ENCODE data around the gene PTPRM. TPM values are rescaled to one million over a fixed set of nuclear protein-coding genes. Genes with fewer than 3 reads are reported as not detected.

Gene PTPRM
- total RNA-seq, 1 donor from 2014 or later = 131 TPM

- H3K9me3 Mint-ChIP-seq (ENCODE audit: low read depth) = no peaks in the 10 kb centered on the region
- DNase-seq (ENCODE audit: low spot score) = no peak
- H3K4me1 Mint-ChIP-seq (ENCODE audit: low read depth) = peaks cover 6% of the 10 kb centered on the region
- H3K36me3 Mint-ChIP-seq (ENCODE audit: low read depth) = peaks cover 8% of the 10 kb centered on the region
- H3K27me3 Mint-ChIP-seq (ENCODE audit: low read depth) = no peaks in the 10 kb centered on the region
- H3K27ac Mint-ChIP-seq (ENCODE audit: unreplicated experiment) = no peak overlapping the region
- no peak for TF ChIP-seq CTCF (IDR thresholded peaks at IDR 0.05)
- no peak overlapping the region for H3K4me3 Mint-ChIP-seq (ENCODE audit: unreplicated experiment)
Observed at GRCh38 chr18:8290435-8290834, 723.3 kb downstream of the PTPRM start.

GRCh38 chr18:8290913-8291312 lies 723.8 kb downstream of the PTPRM start:
- Mint-ChIP-seq H3K36me3 (ENCODE audit: low read depth) (peaks cover 9% of the 10 kb centered on the region), H3K4me1 (ENCODE audit: low read depth) (peaks cover 6% of the 10 kb centered on the region), H3K27ac (ENCODE audit: unreplicated experiment) (no peak overlapping the region), H3K27me3 (ENCODE audit: low read depth) (no peaks in the 10 kb centered on the region), H3K4me3 (ENCODE audit: unreplicated experiment) (no peak overlapping the region), H3K9me3 (ENCODE audit: low read depth) (no peaks in the 10 kb centered on the region)
- no peak for DNase-seq (ENCODE audit: low spot score)
- TF ChIP-seq CTCF (IDR thresholded peaks at IDR 0.05) = no peak

- no peak for DNase-seq (ENCODE audit: low spot score)
- Mint-ChIP-seq H3K27ac (ENCODE audit: unreplicated experiment) (no peak overlapping the region), H3K4me3 (ENCODE audit: unreplicated experiment) (no peak overlapping the region), H3K27me3 (ENCODE audit: low read depth) (no peaks in the 10 kb centered on the region), H3K4me1 (ENCODE audit: low read depth) (no peaks in the 10 kb centered on the region), H3K9me3 (ENCODE audit: low read depth) (no peaks in the 10 kb centered on the region), H3K36me3 (ENCODE audit: low read depth) (peaks cover 6% of the 10 kb centered on the region)
- TF ChIP-seq CTCF (IDR thresholded peaks at IDR 0.05) = no peak
Observed at GRCh38 chr18:8293184-8293583, 726.1 kb downstream of the PTPRM start.

GRCh38 chr18:8296886-8297616 lies 729.9 kb downstream of the PTPRM start:
- H3K27me3 Mint-ChIP-seq (ENCODE audit: low read depth) = no peaks in the 10 kb centered on the region
- H3K27ac Mint-ChIP-seq (ENCODE audit: unreplicated experiment) = no peak overlapping the region
- no peaks in the 10 kb centered on the region for H3K9me3 Mint-ChIP-seq (ENCODE audit: low read depth)
- H3K4me3 Mint-ChIP-seq (ENCODE audit: unreplicated experiment) = no peak overlapping the region
- no peak for TF ChIP-seq CTCF (IDR thresholded peaks at IDR 0.05)
- DNase-seq (ENCODE audit: low spot score) = no peak
- no peaks in the 10 kb centered on the region for H3K4me1 Mint-ChIP-seq (ENCODE audit: low read depth)
- peaks cover 6% of the 10 kb centered on the region for H3K36me3 Mint-ChIP-seq (ENCODE audit: low read depth)

- Mint-ChIP-seq H3K27ac (ENCODE audit: unreplicated experiment) (no peak overlapping the region), H3K9me3 (ENCODE audit: low read depth) (no peaks in the 10 kb centered on the region), H3K27me3 (ENCODE audit: low read depth) (no peaks in the 10 kb centered on the region), H3K4me1 (ENCODE audit: low read depth) (no peaks in the 10 kb centered on the region), H3K4me3 (ENCODE audit: unreplicated experiment) (no peak overlapping the region), H3K36me3 (ENCODE audit: low read depth) (peaks cover 6% of the 10 kb centered on the region)
- no peak for TF ChIP-seq CTCF (IDR thresholded peaks at IDR 0.05)
- DNase-seq (ENCODE audit: low spot score) = no peak
Observed at GRCh38 chr18:8298186-8298585, 731.1 kb downstream of the PTPRM start.
